Measurements from ENCODE around the gene UQCC3.
"Not testable (repeated sequence)": the region's sequence is repeated elsewhere in the genome, so short reads cannot be mapped to it uniquely, and the experiment has no call there.

The UQCC3 gene

DNA sequence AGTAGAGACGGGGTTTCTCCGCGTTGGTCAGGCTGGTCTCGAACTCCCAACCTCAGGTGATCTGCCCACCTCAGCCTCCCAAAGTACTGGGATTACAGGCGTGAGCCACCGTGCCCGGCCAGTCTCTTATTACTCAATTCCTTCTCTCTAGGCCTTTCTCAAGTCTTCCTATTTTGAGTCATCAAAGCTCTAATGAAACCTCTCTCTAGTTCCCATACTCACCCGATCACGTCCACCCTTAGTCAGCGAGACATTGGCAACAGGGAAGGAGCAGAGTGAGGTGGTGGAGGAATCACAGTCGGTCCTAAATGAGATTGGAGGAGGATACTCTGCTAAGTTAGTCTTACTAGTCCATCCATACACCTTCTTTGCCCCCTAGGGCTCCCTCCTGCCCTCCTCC is 30.8 kb downstream of the UQCC3 start:
- DNase-seq (ENCODE audit: low read depth, low spot score) = no peak

DNA sequence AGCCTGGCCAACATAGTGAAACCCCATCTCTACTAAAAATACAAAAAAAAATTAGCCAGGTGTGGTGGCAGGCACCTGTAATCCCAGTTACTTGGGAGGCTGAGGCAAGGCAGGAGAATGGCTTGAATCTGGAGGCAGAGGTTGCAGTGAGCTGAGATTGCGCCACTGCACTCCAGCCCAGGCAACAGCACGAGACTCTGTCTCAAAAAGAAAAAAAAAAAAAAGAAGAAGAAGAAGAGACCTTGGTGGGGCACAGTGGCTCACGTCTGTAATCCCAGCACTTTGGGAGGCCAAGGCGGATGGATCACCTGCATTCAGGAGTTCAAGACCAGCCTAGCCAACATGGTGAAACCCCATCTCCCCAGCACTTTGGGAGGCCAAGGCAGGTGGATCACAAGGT is 32.4 kb downstream of the UQCC3 start:
- not testable (repeated sequence) for DNase-seq (ENCODE audit: low read depth, low spot score)

DNA sequence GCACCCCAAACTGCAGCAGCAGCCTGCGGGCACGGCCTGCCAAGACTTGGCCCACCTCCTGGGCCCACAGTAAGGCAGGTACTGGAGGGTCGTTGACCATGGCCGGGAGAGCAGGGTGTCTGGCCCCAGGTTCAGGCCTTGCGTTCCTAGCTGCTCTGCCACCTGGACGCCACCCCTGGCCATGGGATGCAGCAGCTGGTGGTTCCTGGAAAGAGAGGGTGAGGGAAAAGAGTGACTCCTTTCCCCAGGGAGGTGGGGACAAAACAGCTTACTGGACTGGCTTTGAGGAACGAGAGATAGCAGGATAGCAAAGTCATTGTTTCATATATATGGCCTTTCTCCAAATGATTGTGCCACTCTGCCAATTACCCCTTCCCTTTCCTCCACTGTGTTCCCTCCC is 33.9 kb downstream of the UQCC3 start:
- no peak for DNase-seq (ENCODE audit: low read depth, low spot score)

DNA sequence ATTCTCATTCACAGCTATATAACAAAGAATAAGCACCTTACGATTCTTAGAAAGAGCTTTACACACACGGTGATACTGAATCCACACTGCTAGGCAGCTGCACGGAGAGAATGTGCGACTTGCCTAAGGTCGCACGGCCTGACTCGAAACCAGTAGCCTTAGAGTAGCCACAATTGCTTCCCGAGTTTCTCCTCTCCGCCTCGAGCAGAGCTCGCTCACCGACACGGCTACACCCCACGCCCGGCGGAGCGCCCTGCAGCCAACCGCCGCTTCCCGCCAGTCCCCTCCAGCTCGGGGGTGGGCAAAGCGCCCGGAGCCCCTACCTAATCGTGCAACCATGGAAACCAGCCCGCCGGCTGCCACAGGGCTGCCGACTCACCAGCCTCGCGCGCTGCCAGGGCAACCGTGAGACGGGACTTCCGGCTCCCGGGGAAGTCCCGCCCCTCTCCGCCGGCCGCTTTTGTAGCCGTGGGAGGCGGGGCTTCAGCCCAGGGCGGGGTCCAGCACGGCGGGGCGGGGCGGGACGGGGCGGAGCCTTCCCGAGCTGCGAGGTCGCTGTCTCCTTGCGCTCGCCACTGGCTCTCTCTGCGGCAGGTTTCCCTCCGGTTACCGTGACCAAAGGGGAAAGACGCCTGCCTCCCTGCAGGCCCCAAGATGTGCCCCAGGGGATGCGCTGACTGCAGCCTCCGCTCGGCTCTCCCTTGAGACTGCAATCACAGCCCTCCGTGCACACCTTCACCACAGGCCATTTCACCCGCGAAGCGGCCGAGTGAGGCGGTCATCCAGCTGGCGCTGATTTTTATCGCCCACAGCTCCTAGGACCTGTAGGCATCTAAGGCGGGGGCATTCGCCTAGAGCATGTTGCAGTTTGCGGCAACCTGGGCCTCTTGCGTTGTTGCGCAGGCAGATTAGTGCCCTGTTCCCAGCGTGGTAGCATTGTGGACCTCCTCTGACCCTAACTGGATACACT is 34.7 kb downstream of the UQCC3 start:
- DNase-seq (ENCODE audit: low read depth, low spot score) = peak; percentile 83

DNA sequence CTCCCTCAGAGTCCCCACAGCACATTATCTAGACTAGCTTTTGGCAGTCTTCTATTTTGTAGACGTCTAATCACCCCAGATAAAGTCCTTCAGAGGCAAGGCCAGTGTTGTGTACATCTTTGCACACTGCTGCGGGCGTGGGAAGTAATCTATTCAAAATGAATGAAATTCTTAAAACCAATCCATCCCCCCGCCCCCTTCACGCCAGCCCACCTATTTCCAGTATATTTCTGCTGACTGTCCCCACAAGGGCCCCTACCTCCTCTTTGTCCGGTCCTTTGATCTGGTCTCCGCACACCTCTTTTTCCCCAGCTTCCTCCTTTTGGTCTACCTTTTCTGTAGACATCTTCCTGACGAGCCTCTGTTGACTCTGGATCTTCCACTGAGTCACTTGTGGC is 35.4 kb downstream of the UQCC3 start:
- DNase-seq (ENCODE audit: low read depth, low spot score) = no peak

- no peak for DNase-seq (ENCODE audit: low read depth, low spot score)
These were observed 35.9 kb downstream of the UQCC3 start, which contains the start of the genes BSCL2 and GNG3 for GRCh38 chr11:62707277-62707861. TSS of gene BSCL2 (minus strand) at chr11:62707424. CDS start at chr11:62707195, 229 bp downstream. TSS of gene GNG3 (plus strand) at chr11:62707676. CDS start at chr11:62708296, 620 bp downstream.

DNA sequence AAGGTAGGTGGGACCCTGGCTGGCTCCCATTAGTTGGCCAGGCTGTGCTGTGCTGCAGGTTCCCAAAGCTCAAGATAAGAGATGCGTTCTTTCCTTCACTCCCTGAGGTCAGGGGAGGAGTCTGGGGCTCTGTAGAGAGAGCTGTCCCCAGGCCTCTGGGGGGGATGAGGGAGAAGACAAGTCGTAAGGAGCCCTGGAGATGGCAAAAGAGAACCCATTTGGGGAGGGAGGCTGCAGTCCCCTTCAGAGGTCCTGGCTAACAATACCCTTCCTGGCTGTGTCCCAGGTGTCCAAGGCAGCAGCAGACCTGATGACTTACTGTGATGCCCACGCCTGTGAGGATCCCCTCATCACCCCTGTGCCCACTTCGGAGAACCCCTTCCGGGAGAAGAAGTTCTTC is 36.9 kb downstream of the UQCC3 start:
- DNase-seq (ENCODE audit: low read depth, low spot score) = no peak

GRCh38 chr11:62708793-62709192 is 37.3 kb downstream of the UQCC3 start:
- no peak for DNase-seq (ENCODE audit: low read depth, low spot score)

GRCh38 chr11:62709247-62710000 is 38.0 kb downstream of the UQCC3 start:
- DNase-seq (ENCODE audit: low read depth, low spot score) = peak; percentile 91

GRCh38 chr11:62710001-62710345 is 38.5 kb downstream of the UQCC3 start:
- no peak for DNase-seq (ENCODE audit: low read depth, low spot score)

DNA sequence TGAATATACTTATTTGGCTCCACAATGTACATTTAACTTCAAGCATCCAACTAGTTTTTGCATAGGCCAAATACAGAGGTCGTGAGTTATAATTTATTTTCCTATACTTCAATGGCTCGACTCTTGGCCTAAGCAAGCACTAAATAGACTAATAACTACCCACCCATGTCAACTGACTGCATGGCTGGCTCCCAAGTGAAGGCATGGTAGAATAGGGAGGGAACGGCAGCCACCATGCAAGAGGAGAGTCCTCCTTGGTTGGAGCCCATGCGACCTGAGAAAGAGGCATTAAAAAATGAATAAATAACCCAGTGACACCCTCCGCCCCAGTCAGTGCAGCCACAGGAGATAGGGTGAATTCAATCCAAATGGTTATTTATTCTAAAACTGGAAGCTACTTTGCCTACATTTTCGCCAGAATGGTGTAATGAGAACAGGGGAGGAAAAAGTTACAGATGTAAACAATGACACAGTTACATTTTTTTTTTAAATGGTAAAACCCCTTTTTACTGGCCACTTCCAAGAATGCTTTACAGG is 40.9 kb downstream of the UQCC3 start:
- DNase-seq (ENCODE audit: low read depth, low spot score) = no peak

DNA sequence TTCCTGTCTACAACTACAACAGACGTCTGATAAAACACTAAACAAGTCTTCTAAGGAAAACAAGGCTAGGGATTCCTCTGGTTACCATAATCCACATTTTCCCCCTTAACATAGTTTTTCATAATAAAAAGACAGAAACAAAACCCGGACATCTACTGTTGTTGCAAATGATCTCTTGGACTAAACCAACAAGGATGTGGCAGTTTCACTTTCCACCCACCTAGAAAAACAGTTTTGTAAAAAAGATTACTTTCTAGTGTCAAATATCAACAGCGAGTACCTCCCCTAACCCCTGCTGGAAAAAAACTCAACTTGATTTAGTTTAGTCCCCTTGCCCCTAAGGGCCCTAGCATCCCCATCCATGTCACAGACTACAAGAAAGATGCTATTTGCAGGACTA is 41.4 kb downstream of the UQCC3 start:
- DNase-seq (ENCODE audit: low read depth, low spot score) = no peak

GRCh38 chr11:62713343-62713742 is 41.9 kb downstream of the UQCC3 start:
- no peak for DNase-seq (ENCODE audit: low read depth, low spot score)

DNA sequence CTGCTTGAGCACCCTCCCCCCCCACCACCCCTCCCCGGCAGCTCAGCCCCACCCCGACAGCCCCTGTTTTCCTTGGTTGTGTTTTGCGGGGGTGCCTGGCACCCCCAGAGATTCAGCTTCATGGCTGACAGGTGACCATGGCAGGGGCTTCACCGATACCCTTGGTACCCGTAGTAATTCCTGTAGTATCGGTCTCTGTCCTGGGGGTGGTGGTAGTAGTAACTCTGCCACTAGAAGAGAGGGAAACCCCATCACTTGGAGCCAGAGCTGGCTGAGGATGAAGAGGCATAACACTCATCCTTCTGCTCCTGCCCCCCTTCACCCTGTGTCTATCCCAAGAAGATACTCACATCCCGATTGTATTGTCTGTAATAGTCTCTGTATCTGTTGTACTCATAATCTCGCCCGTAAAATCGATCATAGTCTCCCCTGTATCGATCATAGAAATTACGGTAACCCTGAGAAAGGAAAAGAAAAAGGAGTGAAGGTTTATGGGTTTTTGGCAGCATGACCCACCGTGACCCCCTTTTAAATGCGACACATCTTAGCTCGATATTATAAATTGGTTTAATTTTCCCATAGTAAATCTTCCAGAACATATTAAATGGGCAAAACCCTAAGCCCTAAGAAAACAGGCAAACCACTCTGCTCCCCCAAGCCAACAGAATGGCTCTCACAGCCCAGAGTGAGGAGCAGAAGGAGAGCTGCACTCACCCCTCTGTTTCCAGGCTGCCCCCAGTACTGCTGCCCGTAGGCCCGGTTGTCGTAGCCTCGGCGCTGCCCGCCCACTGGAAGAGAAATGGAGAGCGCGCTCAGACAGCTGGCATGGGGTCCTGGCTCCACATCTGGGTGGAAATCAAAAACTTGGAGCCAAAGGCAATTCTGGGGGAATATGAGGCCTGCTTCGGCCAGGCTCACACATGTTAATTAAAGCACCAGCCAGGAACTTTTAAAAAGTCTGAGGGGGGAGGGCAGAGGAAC is 44.0 kb downstream of the UQCC3 start:
- DNase-seq (ENCODE audit: low read depth, low spot score) = no peak

GRCh38 chr11:62716206-62716605 is 44.7 kb downstream of the UQCC3 start:
- DNase-seq (ENCODE audit: low read depth, low spot score) = no peak

DNA sequence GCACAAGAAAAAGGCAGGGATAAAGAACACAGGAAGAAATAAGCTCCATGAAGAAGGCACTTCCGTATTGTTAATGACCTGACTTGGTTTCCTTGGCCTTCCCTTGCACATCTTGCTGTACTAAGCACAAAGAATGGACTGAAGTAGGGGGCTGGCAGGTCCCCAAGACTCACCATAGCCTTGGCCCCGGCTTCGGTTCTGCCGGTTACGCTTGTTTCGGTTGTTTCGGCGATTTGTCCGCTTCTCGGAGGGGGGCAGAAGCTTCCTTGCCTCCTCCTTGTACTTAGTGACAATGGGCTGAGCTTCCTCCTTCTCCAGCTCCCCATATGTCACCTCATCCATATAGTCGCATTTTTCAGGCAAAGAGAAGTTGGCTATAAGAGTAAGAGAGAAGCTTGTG is 45.3 kb downstream of the UQCC3 start:
- no peak for DNase-seq (ENCODE audit: low read depth, low spot score)

DNA sequence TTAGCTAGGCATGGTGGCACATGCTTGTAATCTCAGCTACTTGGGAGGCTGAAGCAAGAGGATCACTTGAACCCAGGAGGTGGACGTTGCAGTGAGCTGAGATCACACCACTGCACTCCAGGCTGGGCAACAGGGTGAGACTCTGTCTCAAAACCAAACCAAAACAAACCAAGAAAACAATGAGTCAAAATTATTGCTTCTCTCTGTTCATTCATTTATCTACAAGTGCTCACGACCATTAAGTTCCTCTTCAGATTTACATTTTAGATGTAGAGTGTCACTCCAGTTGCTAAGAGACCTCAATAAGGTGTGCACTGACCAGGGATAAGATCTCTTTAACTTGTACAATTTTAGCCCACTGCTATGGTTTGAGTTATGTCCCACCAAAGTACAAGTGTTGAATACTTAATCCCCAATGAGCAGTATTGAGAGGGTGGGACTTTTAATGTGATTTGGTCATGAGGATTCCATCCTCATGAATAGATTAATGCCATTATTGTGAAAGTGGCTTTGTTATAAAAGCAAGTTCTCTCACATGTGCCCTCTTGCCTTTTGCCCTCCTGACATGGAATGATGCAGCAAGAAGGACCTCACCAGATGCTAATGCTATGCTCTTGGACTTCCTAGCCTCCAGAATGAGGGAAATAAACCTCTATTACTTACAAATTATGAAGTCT is 48.0 kb downstream of the UQCC3 start:
- no peak for DNase-seq (ENCODE audit: low read depth, low spot score)

DNA sequence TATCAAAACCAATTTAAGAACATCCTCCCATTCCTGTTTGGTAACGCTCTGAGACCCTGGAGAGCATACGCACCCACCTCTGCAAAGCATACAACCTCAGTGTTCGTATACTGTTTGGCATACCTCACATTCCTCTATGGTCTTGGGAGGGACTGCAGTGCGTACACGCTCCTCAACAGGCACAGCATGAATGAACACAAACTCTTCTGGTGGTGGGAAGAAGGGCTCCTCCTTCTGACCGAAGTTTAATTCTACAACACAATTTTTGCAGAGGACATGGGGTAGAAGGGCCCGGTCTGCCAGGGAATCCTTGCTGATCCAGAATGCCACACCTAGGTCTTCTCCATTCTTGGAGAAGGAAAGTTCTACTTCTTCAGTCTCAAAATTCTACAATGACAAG is 50.5 kb downstream of the UQCC3 start:
- DNase-seq (ENCODE audit: low read depth, low spot score) = no peak
